Tibial artery (tissue), 4 donors: ENCODE measurements around the gene RGPD4.
"Not testable (repeated sequence)": the region's sequence is repeated elsewhere in the genome, so short reads cannot be mapped to it uniquely, and the experiment has no call there.

Experiments used
- DNase-seq, 2 donors: peaks; one replicate each; pipeline ENCODE4 v3.0.0-alpha.2; 2019
- H3K27ac ChIP-seq, 2 donors: fragments of 200-600 bp; sonication (generic) in 1 of 2; 1 replicate in 1 of 2; 2 replicates in 1 of 2; pipeline ENCODE4 v1.5.1; 2018 to 2019; ENCODE audit warnings: mild to moderate bottlenecking in 1 of 2
- H3K27me3 ChIP-seq, 2 donors: fragments of 200-600 bp; sonication (generic) in 1 of 2; one replicate each; pipeline versions ENCODE4 v1.5.1 to v1.6.0; 2016 to 2019
- H3K36me3 ChIP-seq, 3 donors: fragments of 200-600 bp; sonication (generic) in 2 of 3; one replicate each; pipeline ENCODE4 v1.5.1; 2016 to 2019; ENCODE audit warnings: mild to moderate bottlenecking in 2 of 3
- H3K4me1 ChIP-seq, 4 donors: fragments of 200-600 bp; sonication (generic) in 2 of 4; 1 replicate in 3 of 4; 2 replicates in 1 of 4; pipeline ENCODE4 v1.5.1; 2016 to 2019
- H3K4me3 ChIP-seq, 2 donors: fragments of 200-600 bp; sonication (generic) in 1 of 2; 1 replicate in 1 of 2; 2 replicates in 1 of 2; pipeline ENCODE4 v1.5.1; 2018 to 2019; ENCODE audit warnings: mild to moderate bottlenecking in 2 of 2
- H3K9me3 ChIP-seq, 3 donors: fragments of 200-600 bp; sonication (generic) in 1 of 3; one replicate each; pipeline ENCODE4 v1.5.1; 2016 to 2019
- intact Hi-C: fragments of 100-400 bp; cut with DNase I; formaldehyde crosslinking; loops from one replicate; pipeline ENCODE4 v1.15.0; 2023; ENCODE audit warnings: low total_unique reads
- TF ChIP-seq, protein P1 (sequence below), 2 experiments: fragments of 200-600 bp in 1 of 2; fragments of 450-650 bp in 1 of 2; IDR thresholded peaks; one replicate each; pipeline ENCODE4 v1.5.1; 2017 to 2019; ENCODE audit warnings: antibody characterized with exemption in 2 of 2, mild to moderate bottlenecking in 1 of 2, moderate library complexity in 1 of 2

RGPD4 gene

DNA sequence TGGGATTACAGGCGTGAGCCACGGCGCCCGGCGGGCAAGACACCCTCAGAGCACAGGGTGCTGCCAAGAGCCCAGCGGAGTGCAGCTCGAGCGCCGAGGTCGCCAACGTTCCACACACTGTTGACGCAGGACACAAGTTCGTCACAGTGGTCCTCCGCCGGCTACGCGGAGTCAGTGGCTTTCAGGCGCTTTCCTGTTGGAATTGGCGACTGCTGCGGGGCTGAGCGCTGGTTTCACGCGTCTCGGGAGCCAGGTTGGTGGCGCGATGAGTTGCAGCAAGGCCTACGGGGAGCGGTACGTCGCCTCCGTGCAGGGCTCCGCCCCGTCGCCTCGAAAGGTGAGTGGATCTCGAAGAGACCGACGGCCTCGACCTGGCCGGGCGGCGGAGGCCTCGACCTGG, at the start of gene RGPD4:
TSS of gene RGPD4 (plus strand) at position 144 of the 400 bp plus-strand sequence. CDS start at position 266, 122 bp downstream.
- H3K4me1 ChIP-seq, DNase-seq, intact Hi-C loops: not testable (repeated sequence)

DNA sequence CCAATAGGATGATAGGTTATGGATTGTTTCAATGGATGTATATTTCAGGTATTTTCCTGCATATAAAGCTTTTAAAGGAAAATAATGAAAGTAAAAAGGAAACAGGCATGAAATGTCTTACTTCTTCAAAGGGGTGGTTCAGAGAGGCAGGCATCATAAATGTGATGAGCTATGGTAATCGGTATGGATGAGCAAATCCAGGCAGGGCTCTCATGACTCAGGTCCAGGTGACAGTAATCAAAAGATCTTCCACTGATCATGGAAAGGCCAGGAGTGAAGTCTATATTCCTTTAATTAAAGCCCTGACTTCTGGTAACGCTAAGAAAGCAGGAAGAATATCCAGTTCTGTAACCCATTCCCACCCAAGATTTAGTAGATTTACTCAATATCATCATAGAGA, 48.7 kb upstream of the RGPD4 start:
- TF ChIP-seq, protein P1, sequence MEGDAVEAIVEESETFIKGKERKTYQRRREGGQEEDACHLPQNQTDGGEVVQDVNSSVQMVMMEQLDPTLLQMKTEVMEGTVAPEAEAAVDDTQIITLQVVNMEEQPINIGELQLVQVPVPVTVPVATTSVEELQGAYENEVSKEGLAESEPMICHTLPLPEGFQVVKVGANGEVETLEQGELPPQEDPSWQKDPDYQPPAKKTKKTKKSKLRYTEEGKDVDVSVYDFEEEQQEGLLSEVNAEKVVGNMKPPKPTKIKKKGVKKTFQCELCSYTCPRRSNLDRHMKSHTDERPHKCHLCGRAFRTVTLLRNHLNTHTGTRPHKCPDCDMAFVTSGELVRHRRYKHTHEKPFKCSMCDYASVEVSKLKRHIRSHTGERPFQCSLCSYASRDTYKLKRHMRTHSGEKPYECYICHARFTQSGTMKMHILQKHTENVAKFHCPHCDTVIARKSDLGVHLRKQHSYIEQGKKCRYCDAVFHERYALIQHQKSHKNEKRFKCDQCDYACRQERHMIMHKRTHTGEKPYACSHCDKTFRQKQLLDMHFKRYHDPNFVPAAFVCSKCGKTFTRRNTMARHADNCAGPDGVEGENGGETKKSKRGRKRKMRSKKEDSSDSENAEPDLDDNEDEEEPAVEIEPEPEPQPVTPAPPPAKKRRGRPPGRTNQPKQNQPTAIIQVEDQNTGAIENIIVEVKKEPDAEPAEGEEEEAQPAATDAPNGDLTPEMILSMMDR (IDR thresholded peaks at IDR 0.05) = no peak
- no peak for DNase-seq
- intact Hi-C loops = no loop called here
- Histone ChIP-seq H3K27ac (no peak overlapping the region), H3K27me3 (no peaks in the 10 kb centered on the region), H3K9me3 (no peaks in the 10 kb centered on the region), H3K4me3 (no peak overlapping the region), H3K36me3 (no peaks in the 10 kb centered on the region), H3K4me1 (no peaks in the 10 kb centered on the region)

More for the DNA sequence above, at the start of gene RGPD4:
- not testable (repeated sequence) for H3K36me3 ChIP-seq, H3K4me3 ChIP-seq, H3K27ac ChIP-seq, H3K27me3 ChIP-seq, H3K9me3 ChIP-seq

DNA sequence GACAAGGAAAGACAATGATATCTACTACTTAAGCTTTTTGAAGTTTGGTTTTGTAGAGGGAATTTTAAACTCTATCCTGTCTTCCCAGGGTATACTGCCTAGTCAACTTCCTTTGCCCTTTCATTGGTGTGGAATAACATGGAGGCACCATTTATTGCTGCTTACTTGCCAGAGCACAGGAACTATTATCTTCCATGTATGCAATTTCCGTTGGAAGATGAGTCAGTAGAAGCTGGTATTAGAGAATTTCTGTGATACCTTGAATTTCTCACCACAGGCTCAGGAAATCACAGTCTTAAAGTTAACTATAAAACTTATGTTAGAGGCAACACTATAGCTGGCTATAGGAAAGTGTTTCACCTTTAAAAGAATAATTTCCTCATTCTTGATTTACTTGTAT, 40.9 kb upstream of the RGPD4 start:
- Histone ChIP-seq H3K9me3 (no peaks in the 10 kb centered on the region), H3K4me1 (no peaks in the 10 kb centered on the region), H3K27me3 (peaks cover 0 to 2% of the 10 kb centered on the region in 2 donors), H3K4me3 (no peak overlapping the region), H3K36me3 (no peaks in the 10 kb centered on the region), H3K27ac (no peak overlapping the region)
- intact Hi-C loops = no loop called here
- TF ChIP-seq, protein P1 (IDR thresholded peaks at IDR 0.05) = no peak
- no peak for DNase-seq

DNA sequence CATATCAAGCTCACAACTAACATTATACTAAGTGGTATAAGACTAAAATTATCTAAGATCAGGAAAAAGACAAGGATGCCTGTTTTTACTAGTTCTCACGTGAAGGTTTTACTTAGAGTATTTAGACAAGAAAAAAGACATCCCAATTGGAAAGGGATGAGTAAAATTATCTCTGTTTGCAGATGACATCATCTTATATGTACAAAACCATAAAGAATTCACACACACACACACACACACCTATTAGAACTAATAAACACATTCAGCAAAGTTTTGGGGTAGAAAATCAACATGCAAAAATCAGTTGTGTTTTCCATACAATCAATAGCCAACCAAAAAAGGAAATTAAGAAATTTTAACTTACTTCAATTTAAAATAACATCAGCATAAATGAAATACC, 35.9 kb upstream of the RGPD4 start:
- no peak overlapping the region for H3K27ac ChIP-seq
- no peaks in the 10 kb centered on the region for H3K9me3 ChIP-seq
- H3K4me3 ChIP-seq = no peak overlapping the region
- TF ChIP-seq, protein P1 (IDR thresholded peaks at IDR 0.05) = no peak
- no peaks in the 10 kb centered on the region for H3K36me3 ChIP-seq
- intact Hi-C loops = no loop called here
- no peak for DNase-seq
- H3K27me3 ChIP-seq = peaks cover 0 to 2% of the 10 kb centered on the region in 2 donors
- no peaks in the 10 kb centered on the region for H3K4me1 ChIP-seq

DNA sequence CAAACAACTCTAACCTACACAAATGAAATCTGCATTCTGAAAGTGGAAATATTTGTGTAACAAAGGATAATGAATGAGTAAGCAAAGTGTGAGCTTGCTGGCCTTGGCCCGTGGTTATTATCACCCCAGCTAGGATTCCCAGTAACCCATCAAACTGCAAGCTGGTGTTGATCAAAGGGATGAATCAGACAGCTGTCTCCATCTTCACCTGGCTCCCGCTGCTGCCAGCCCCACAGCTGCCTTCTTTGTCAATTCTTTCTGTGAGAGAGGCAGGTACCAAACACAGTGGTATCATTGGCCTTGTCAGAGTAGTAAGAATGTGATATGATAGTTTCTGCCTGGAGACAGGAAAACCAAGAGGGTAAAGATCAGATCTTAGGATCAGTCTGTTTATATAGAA, 25.2 kb upstream of the RGPD4 start:
- no peaks in the 10 kb centered on the region for H3K4me1 ChIP-seq
- H3K4me3 ChIP-seq = no peak overlapping the region
- intact Hi-C loops = no loop called here
- H3K36me3 ChIP-seq = no peaks in the 10 kb centered on the region
- no peak for DNase-seq
- H3K27me3 ChIP-seq = no peaks in the 10 kb centered on the region
- TF ChIP-seq, protein P1 (IDR thresholded peaks at IDR 0.05) = no peak
- H3K27ac ChIP-seq = no peak overlapping the region
- no peaks in the 10 kb centered on the region for H3K9me3 ChIP-seq

DNA sequence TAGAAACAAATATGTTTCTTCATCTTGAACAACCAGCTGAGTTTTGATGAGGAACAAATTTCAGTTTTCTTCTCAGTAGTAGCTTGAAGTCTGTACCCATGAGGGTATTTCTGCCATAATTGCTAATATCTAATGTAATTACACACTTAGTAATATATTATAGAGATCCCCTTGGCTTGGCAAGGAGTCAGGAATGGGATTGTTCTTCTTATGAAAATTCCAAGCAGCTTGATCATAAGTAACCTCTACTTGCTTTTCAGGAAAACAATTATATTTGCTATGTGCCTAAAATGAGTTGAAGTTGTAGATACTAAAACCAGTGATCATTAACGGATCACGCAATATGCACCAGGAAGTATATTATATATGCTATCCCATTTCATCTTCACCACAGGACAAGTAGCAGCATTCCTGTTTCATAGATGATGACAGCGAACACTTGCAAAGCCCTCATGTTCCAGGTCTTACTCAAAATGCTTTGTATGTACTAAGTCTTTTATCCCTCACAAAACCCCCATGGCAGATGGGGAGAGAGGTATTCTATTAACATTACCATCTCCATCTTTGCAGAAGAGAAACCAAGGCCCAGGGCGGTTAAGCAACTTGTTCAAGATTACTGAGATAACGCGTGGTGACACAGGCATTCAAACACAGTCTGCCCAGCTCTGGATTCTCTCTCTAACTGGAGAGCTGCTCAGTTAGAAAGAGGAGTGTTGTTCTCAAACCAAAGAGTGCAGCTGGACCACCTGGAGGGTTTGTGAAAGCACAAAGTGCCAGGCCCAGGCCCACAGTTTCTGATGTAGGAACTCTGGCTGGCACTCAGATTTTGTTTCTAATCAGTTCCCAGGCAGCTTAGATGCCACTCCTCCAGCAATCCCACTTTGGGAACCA, 21.8 kb upstream of the RGPD4 start:
- H3K36me3 ChIP-seq = no peaks in the 10 kb centered on the region
- intact Hi-C loops = no loop called here
- H3K27ac ChIP-seq = no peak overlapping the region
- TF ChIP-seq, protein P1 (IDR thresholded peaks at IDR 0.05) = no peak
- no peaks in the 10 kb centered on the region for H3K9me3 ChIP-seq
- H3K4me3 ChIP-seq = no peak overlapping the region
- no peak for DNase-seq
- no peaks in the 10 kb centered on the region for H3K27me3 ChIP-seq
- H3K4me1 ChIP-seq = peaks cover 0 to 22% (median 6%) of the 10 kb centered on the region in 4 donors
